HEK293 (cell line): ENCODE data around the gene GALNT9.

Experiments used
- PATZ1 ChIP-seq: fragments of 450-650 bp; formaldehyde crosslinking; IDR thresholded peaks from 2 replicates; pipeline ENCODE4 v1.5.1; 2016; ENCODE audit warnings: missing biosample characterization, missing genetic modification characterization
- PRDM1 ChIP-seq: fragments of 450-650 bp; formaldehyde crosslinking; IDR thresholded peaks from 2 replicates; pipeline ENCODE4; 2016; ENCODE audit warnings: missing biosample characterization, missing genetic modification characterization
- RBAK ChIP-seq: fragments of 450-650 bp; formaldehyde crosslinking; IDR thresholded peaks from 2 replicates; pipeline ENCODE4 v1.5.1; 2016; ENCODE audit warnings: missing biosample characterization, missing genetic modification characterization
- REST ChIP-seq: fragments of 450-650 bp; formaldehyde crosslinking; IDR thresholded peaks from 2 replicates; pipeline ENCODE4 v1.5.1; 2016; ENCODE audit warnings: missing biosample characterization, missing genetic modification characterization
- SP2 ChIP-seq: fragments of 450-650 bp; formaldehyde crosslinking; IDR thresholded peaks from 2 replicates; pipeline ENCODE4 v1.5.1; 2016; ENCODE audit warnings: missing biosample characterization, missing genetic modification characterization
- TCF7L2 ChIP-seq: IDR thresholded peaks from 2 replicates; pipeline ENCODE4 v1.6.1; 2011; ENCODE audit warnings: low read depth, mild to moderate bottlenecking, inconsistent platforms, low read length, moderate library complexity, borderline replicate concordance
- YY1 ChIP-seq: fragments of 450-650 bp; formaldehyde crosslinking; IDR thresholded peaks from 2 replicates; pipeline ENCODE4 v1.5.1; 2018; ENCODE audit warnings: missing biosample characterization, missing genetic modification characterization
- ZBTB1 ChIP-seq: fragments of 450-650 bp; formaldehyde crosslinking; IDR thresholded peaks from 2 replicates; pipeline ENCODE4 v1.5.1; 2016; ENCODE audit warnings: missing biosample characterization, missing genetic modification characterization
- ZBTB21 ChIP-seq: fragments of 450-650 bp; formaldehyde crosslinking; IDR thresholded peaks from 2 replicates; pipeline ENCODE4 v1.5.1; 2017; ENCODE audit warnings: missing biosample characterization, missing genetic modification characterization
- ZBTB48 ChIP-seq: fragments of 450-650 bp; formaldehyde crosslinking; IDR thresholded peaks from 2 replicates; pipeline ENCODE4 v1.5.1; 2016; ENCODE audit warnings: missing biosample characterization, missing genetic modification characterization
- ZFP3 ChIP-seq: fragments of 450-650 bp; formaldehyde crosslinking; IDR thresholded peaks from 2 replicates; pipeline ENCODE4 v1.5.1; 2016; ENCODE audit warnings: low read depth, missing biosample characterization, missing genetic modification characterization
- ZNF292 ChIP-seq: fragments of 450-650 bp; formaldehyde crosslinking; IDR thresholded peaks from 2 replicates; pipeline ENCODE4 v1.5.1; 2016; ENCODE audit warnings: low read depth, missing biosample characterization, missing genetic modification characterization, borderline replicate concordance
- ZNF391 ChIP-seq: fragments of 450-650 bp; formaldehyde crosslinking; IDR thresholded peaks from 2 replicates; pipeline ENCODE4 v1.5.1; 2016; ENCODE audit warnings: low read depth, missing biosample characterization, missing genetic modification characterization, borderline replicate concordance
- TF ChIP-seq, protein P1 (sequence below): fragments of 450-650 bp; formaldehyde crosslinking; IDR thresholded peaks from 2 replicates; pipeline ENCODE4 v1.5.1; 2016; ENCODE audit warnings: missing biosample characterization, missing genetic modification characterization

- TF ChIP-seq, protein P1, sequence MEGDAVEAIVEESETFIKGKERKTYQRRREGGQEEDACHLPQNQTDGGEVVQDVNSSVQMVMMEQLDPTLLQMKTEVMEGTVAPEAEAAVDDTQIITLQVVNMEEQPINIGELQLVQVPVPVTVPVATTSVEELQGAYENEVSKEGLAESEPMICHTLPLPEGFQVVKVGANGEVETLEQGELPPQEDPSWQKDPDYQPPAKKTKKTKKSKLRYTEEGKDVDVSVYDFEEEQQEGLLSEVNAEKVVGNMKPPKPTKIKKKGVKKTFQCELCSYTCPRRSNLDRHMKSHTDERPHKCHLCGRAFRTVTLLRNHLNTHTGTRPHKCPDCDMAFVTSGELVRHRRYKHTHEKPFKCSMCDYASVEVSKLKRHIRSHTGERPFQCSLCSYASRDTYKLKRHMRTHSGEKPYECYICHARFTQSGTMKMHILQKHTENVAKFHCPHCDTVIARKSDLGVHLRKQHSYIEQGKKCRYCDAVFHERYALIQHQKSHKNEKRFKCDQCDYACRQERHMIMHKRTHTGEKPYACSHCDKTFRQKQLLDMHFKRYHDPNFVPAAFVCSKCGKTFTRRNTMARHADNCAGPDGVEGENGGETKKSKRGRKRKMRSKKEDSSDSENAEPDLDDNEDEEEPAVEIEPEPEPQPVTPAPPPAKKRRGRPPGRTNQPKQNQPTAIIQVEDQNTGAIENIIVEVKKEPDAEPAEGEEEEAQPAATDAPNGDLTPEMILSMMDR (tag by site-specific recombination), result no peak
- TF ChIP-seq TCF7L2 (no peak), PATZ1 (tag by site-specific recombination) (no peak), YY1 (no peak), ZNF391 (tag by site-specific recombination) (no peak), SP2 (tag by site-specific recombination) (no peak), ZBTB1 (no peak), PRDM1 (no peak), REST (tag by site-specific recombination) (no peak), ZBTB21 (tag by site-specific recombination) (no peak), RBAK (no peak), ZNF292 (tag by site-specific recombination) (no peak), ZFP3 (no peak), ZBTB48 (no peak)
Measured at GRCh38 chr12:132256646-132257045, 72.7 kb downstream of the GALNT9 start.
